Mesendoderm (in vitro differentiated cells): ENCODE results near the gene LARP4.
"Not testable (repeated sequence)": the region's sequence is repeated elsewhere in the genome, so short reads cannot be mapped to it uniquely, and the experiment has no call there.

Source experiments
- DNase-seq: peaks from one replicate; pipeline ENCODE4 v3.0.0; 2013
- H2AK5ac ChIP-seq: 2 replicates; pipeline ENCODE4 v1.6.1; 2013; ENCODE audit warnings: low read length, inconsistent platforms
- H2BK120ac ChIP-seq: 2 replicates; pipeline ENCODE4 v1.6.1; 2013; ENCODE audit warnings: low read depth, mild to moderate bottlenecking, low read length, moderate library complexity, mixed read lengths
- H2BK15ac ChIP-seq: replicated peaks from 2 replicates; pipeline ENCODE4 v1.6.1; 2013; ENCODE audit warnings: low read depth, mild to moderate bottlenecking, moderate library complexity
- H2BK5ac ChIP-seq: 2 replicates; pipeline ENCODE4 v1.6.1; 2013; ENCODE audit warnings: low read length, inconsistent platforms
- H3K18ac ChIP-seq: 2 replicates; pipeline ENCODE4 v1.6.1; 2013; ENCODE audit warnings: mild to moderate bottlenecking, low read length, mixed read lengths
- H3K23ac ChIP-seq: one replicate; pipeline ENCODE4 v1.6.1; 2013; ENCODE audit warnings: low read length
- H3K27ac ChIP-seq: 2 replicates; pipeline ENCODE4 v1.5.1; 2013; ENCODE audit warnings: low read depth, mild to moderate bottlenecking, inconsistent platforms, low read length, moderate library complexity
- H3K27me3 ChIP-seq: 2 replicates; pipeline ENCODE4 v1.6.1; 2013; ENCODE audit warnings: low read length, control low read depth, mild to moderate bottlenecking, inconsistent platforms; ENCODE audit not compliant: insufficient read depth, poor library complexity
- H3K36me3 ChIP-seq: 2 replicates; pipeline ENCODE4 v1.6.1; 2013; ENCODE audit warnings: low read length, inconsistent platforms; ENCODE audit not compliant: control insufficient read depth, insufficient read depth
- H3K4ac ChIP-seq: one replicate; pipeline ENCODE4 v1.6.1; 2013; ENCODE audit warnings: low read depth, mild to moderate bottlenecking, low read length, moderate library complexity
- H3K4me1 ChIP-seq: 2 replicates; pipeline ENCODE4 v1.6.1; 2013; ENCODE audit warnings: low read depth, low read length, inconsistent platforms; ENCODE audit not compliant: control insufficient read depth
- H3K4me2 ChIP-seq: 2 replicates; pipeline ENCODE4 v1.6.1; 2013; ENCODE audit warnings: low read length
- H3K4me3 ChIP-seq: 2 replicates; pipeline ENCODE4 v1.5.1; 2013; ENCODE audit warnings: mild to moderate bottlenecking, low read length
- H3K56ac ChIP-seq: one replicate; pipeline ENCODE4 v1.6.1; 2013; ENCODE audit warnings: low read length
- H3K79me1 ChIP-seq: 2 replicates; pipeline ENCODE4 v1.6.1; 2013; ENCODE audit warnings: low read length, inconsistent platforms
- H3K79me2 ChIP-seq: 2 replicates; pipeline ENCODE4 v1.6.1; 2013; ENCODE audit warnings: mild to moderate bottlenecking, low read length; ENCODE audit not compliant: control insufficient read depth, insufficient read depth
- H3K9ac ChIP-seq: 2 replicates; pipeline ENCODE4 v1.6.1; 2013; ENCODE audit warnings: low read length, inconsistent platforms
- H4K5ac ChIP-seq: one replicate; pipeline ENCODE4 v1.6.1; 2013; ENCODE audit warnings: low read length
- H4K8ac ChIP-seq: one replicate; pipeline ENCODE4 v1.6.1; 2013; ENCODE audit warnings: low read depth, mild to moderate bottlenecking, control low read depth, low read length, moderate library complexity
- WGBS: extraction: QIAGEN DNeasy Blood & Tissue Kit; methylation state at CpG from one replicate; pipeline ENCODE4 v1.1.7; 2013; ENCODE audit warnings: low lambda C conversion rate, missing lambda C conversion rate; ENCODE audit not compliant: insufficient coverage; ENCODE audit errors: extremely low coverage; 5-methylcytosine and 5-hydroxymethylcytosine counted together

Gene LARP4

GRCh38 chr12:50442178-50442908, 41.7 kb downstream of the LARP4 start:
- Histone ChIP-seq H3K27ac (no peak overlapping the region), H3K27me3 (no peaks in the 10 kb centered on the region), H4K5ac (no peak overlapping the region), H3K56ac (no peak overlapping the region), H3K4me2 (no peak overlapping the region), H3K4me1 (no peaks in the 10 kb centered on the region), H2BK15ac (no peak overlapping the region), H2BK120ac (no peak overlapping the region), H3K23ac (no peak overlapping the region), H2BK5ac (no peak overlapping the region), H3K9ac (no peak overlapping the region), H2AK5ac (no peak overlapping the region), H3K4ac (no peak overlapping the region), H3K79me1 (no peaks in the 10 kb centered on the region), H3K36me3 (no peaks in the 10 kb centered on the region), H3K18ac (no peak overlapping the region), H4K8ac (no peak overlapping the region), H3K4me3 (no peak overlapping the region), H3K79me2 (no peaks in the 10 kb centered on the region)
- no peak for DNase-seq
- WGBS = no CpG with 5 or more reads among the region's 3 CpGs

GRCh38 chr12:50449671-50450070, 49.0 kb downstream of the LARP4 start:
- not testable (repeated sequence) for H3K27ac ChIP-seq, H3K79me2 ChIP-seq, H4K8ac ChIP-seq, H3K18ac ChIP-seq, H3K27me3 ChIP-seq, H2BK15ac ChIP-seq, H3K56ac ChIP-seq, H3K4me3 ChIP-seq, H3K9ac ChIP-seq, H3K79me1 ChIP-seq, H3K36me3 ChIP-seq, H2BK5ac ChIP-seq, H2BK120ac ChIP-seq, H3K4ac ChIP-seq, H3K23ac ChIP-seq, H4K5ac ChIP-seq, H3K4me2 ChIP-seq, DNase-seq, H2AK5ac ChIP-seq, H3K4me1 ChIP-seq
- no CpG with 5 or more reads among the region's 5 CpGs for WGBS

GRCh38 chr12:50452795-50453194, 52.1 kb downstream of the LARP4 start:
- H4K5ac ChIP-seq = no peak overlapping the region
- H3K79me1 ChIP-seq = no peaks in the 10 kb centered on the region
- WGBS = no CpG with 5 or more reads among the region's 5 CpGs

GRCh38 chr12:50453872-50454271, 53.2 kb downstream of the LARP4 start:
- H3K56ac ChIP-seq = no peak overlapping the region
- H4K8ac ChIP-seq = no peak overlapping the region
- no CpG with 5 or more reads among the region's 5 CpGs for WGBS
- no peaks in the 10 kb centered on the region for H3K4me1 ChIP-seq
- no peak overlapping the region for H3K27ac ChIP-seq
- no peaks in the 10 kb centered on the region for H3K79me1 ChIP-seq
- H3K79me2 ChIP-seq = no peaks in the 10 kb centered on the region
- no peaks in the 10 kb centered on the region for H3K27me3 ChIP-seq
- no peak overlapping the region for H3K4me2 ChIP-seq
- no peak overlapping the region for H2AK5ac ChIP-seq
- H3K23ac ChIP-seq = no peak overlapping the region
- H3K4ac ChIP-seq = no peak overlapping the region
- no peak overlapping the region for H2BK15ac ChIP-seq
- H3K4me3 ChIP-seq = no peak overlapping the region
- H4K5ac ChIP-seq = no peak overlapping the region
- DNase-seq = no peak
- no peak overlapping the region for H2BK120ac ChIP-seq
- H3K18ac ChIP-seq = no peak overlapping the region
- no peak overlapping the region for H3K9ac ChIP-seq
- H2BK5ac ChIP-seq = no peak overlapping the region
- H3K36me3 ChIP-seq = no peaks in the 10 kb centered on the region

More at GRCh38 chr12:50452795-50453194, 52.1 kb downstream of the LARP4 start:
- Histone ChIP-seq H2BK5ac (no peak overlapping the region), H3K79me2 (no peaks in the 10 kb centered on the region), H3K9ac (no peak overlapping the region), H3K27ac (no peak overlapping the region), H3K4me2 (no peak overlapping the region), H4K8ac (no peak overlapping the region), H3K4me1 (no peaks in the 10 kb centered on the region), H2BK15ac (no peak overlapping the region), H3K56ac (no peak overlapping the region), H3K36me3 (no peaks in the 10 kb centered on the region), H3K23ac (no peak overlapping the region), H2BK120ac (no peak overlapping the region), H3K4me3 (no peak overlapping the region), H3K27me3 (no peaks in the 10 kb centered on the region), H3K18ac (no peak overlapping the region), H2AK5ac (no peak overlapping the region), H3K4ac (no peak overlapping the region)
- DNase-seq = no peak

GRCh38 chr12:50458606-50459005, 57.9 kb downstream of the LARP4 start:
- no peak overlapping the region for H3K18ac ChIP-seq
- H3K36me3 ChIP-seq = peaks cover 5% of the 10 kb centered on the region

GRCh38 chr12:50467439-50467838, 66.8 kb downstream of the LARP4 start:
- no peaks in the 10 kb centered on the region for H3K27me3 ChIP-seq
- no peak overlapping the region for H3K27ac ChIP-seq
- no peak overlapping the region for H3K18ac ChIP-seq
- H3K4me3 ChIP-seq = no peak overlapping the region
- H2AK5ac ChIP-seq = no peak overlapping the region
- H3K4me1 ChIP-seq = no peaks in the 10 kb centered on the region
- H2BK5ac ChIP-seq = no peak overlapping the region
- no peaks in the 10 kb centered on the region for H3K79me2 ChIP-seq
- no peak overlapping the region for H3K23ac ChIP-seq
- H3K4ac ChIP-seq = no peak overlapping the region
- no peak overlapping the region for H3K9ac ChIP-seq
- H3K4me2 ChIP-seq = no peak overlapping the region
- H3K56ac ChIP-seq = no peak overlapping the region
- no peak for DNase-seq
- H4K8ac ChIP-seq = no peak overlapping the region
- H2BK120ac ChIP-seq = no peak overlapping the region
- no CpG with 5 or more reads among the region's 3 CpGs for WGBS
- no peak overlapping the region for H2BK15ac ChIP-seq
- H3K79me1 ChIP-seq = no peaks in the 10 kb centered on the region
- H3K36me3 ChIP-seq = peaks cover 10% of the 10 kb centered on the region
- no peak overlapping the region for H4K5ac ChIP-seq

More at GRCh38 chr12:50458606-50459005, 57.9 kb downstream of the LARP4 start:
- Histone ChIP-seq H3K23ac (no peak overlapping the region), H2AK5ac (no peak overlapping the region), H3K4me1 (no peaks in the 10 kb centered on the region), H3K79me1 (no peaks in the 10 kb centered on the region), H2BK5ac (no peak overlapping the region), H3K56ac (no peak overlapping the region), H3K9ac (no peak overlapping the region), H3K4me2 (no peak overlapping the region), H3K4me3 (no peak overlapping the region), H3K27ac (no peak overlapping the region), H2BK15ac (no peak overlapping the region), H2BK120ac (no peak overlapping the region), H3K27me3 (peaks cover 2% of the 10 kb centered on the region), H3K4ac (no peak overlapping the region), H3K79me2 (no peaks in the 10 kb centered on the region), H4K8ac (no peak overlapping the region), H4K5ac (no peak overlapping the region)
- no peak for DNase-seq
